H9 (cell line): ENCODE measurements around the gene KIF26B. TPM values are rescaled to one million over a fixed set of nuclear protein-coding genes. Genes with fewer than 3 reads are reported as not detected.
A peak's percentile ranks its signal among the peaks of the same experiment; 100 is the strongest.

Experiments used
- DNase-seq: peaks from one replicate; pipeline ENCODE4 v3.0.0-alpha.2; 2017
- H2AFZ ChIP-seq: one replicate; pipeline ENCODE4 v1.6.1; 2013; ENCODE audit warnings: mild to moderate bottlenecking, low read length, control low read depth, moderate library complexity
- H2AK5ac ChIP-seq: 2 replicates; pipeline ENCODE4 v1.6.1; 2013; ENCODE audit warnings: low read length, control low read depth, mixed read lengths; ENCODE audit not compliant: insufficient read length
- H2BK120ac ChIP-seq: one replicate; pipeline ENCODE4 v1.6.1; 2013; ENCODE audit warnings: low read depth, mild to moderate bottlenecking, low read length, control low read depth, inconsistent platforms; ENCODE audit not compliant: poor library complexity, severe bottlenecking
- H2BK12ac ChIP-seq: 2 replicates; pipeline ENCODE4 v1.6.1; 2013; ENCODE audit warnings: low read length, control low read depth, mixed read lengths, low read depth; ENCODE audit not compliant: insufficient read length
- H2BK15ac ChIP-seq: 2 replicates; pipeline ENCODE4 v1.6.1; 2013; ENCODE audit warnings: low read depth, low read length, control low read depth
- H2BK20ac ChIP-seq: one replicate; pipeline ENCODE4 v1.6.1; 2013; ENCODE audit warnings: low read depth, mild to moderate bottlenecking, low read length, control low read depth, inconsistent platforms; ENCODE audit not compliant: poor library complexity, severe bottlenecking
- H2BK5ac ChIP-seq: 2 replicates; pipeline ENCODE4 v1.6.1; 2013; ENCODE audit warnings: low read length, control low read depth, mixed read lengths; ENCODE audit not compliant: insufficient read length
- H3K14ac ChIP-seq: 2 replicates; pipeline ENCODE4 v1.6.1; 2013; ENCODE audit warnings: low read length, control low read depth; ENCODE audit not compliant: insufficient read depth
- H3K18ac ChIP-seq: 2 replicates; pipeline ENCODE4 v1.6.1; 2013; ENCODE audit warnings: low read depth, mild to moderate bottlenecking, mixed read lengths, low read length, control low read depth; ENCODE audit not compliant: insufficient read length
- H3K23ac ChIP-seq: 2 replicates; pipeline ENCODE4 v1.6.1; 2013; ENCODE audit warnings: low read length, control low read depth, mixed read lengths, low read depth; ENCODE audit not compliant: insufficient read length
- H3K23me2 ChIP-seq: 2 replicates; pipeline ENCODE4 v1.6.1; 2013; ENCODE audit warnings: low read depth, mild to moderate bottlenecking, mixed read lengths, low read length, control low read depth; ENCODE audit not compliant: insufficient read length, poor library complexity, severe bottlenecking
- H3K27ac ChIP-seq: 2 replicates; pipeline ENCODE4 v1.5.1; 2013; ENCODE audit warnings: low read length, control low read depth, mixed read lengths, low read depth; ENCODE audit not compliant: insufficient read length
- H3K27me3 ChIP-seq: 2 replicates; pipeline ENCODE4 v1.6.1; 2013; ENCODE audit warnings: low read length, control low read depth, inconsistent platforms; ENCODE audit not compliant: insufficient read depth
- H3K4ac ChIP-seq: 2 replicates; pipeline ENCODE4 v1.6.1; 2013; ENCODE audit warnings: low read depth, mild to moderate bottlenecking, control low read depth, inconsistent platforms, low read length, moderate library complexity
- H3K4me1 ChIP-seq: 2 replicates; pipeline ENCODE4 v1.6.1; 2013; ENCODE audit warnings: low read length, control low read depth, inconsistent platforms; ENCODE audit not compliant: insufficient read depth
- H3K4me2 ChIP-seq: 2 replicates; pipeline ENCODE4 v1.6.1; 2013; ENCODE audit warnings: low read length, control low read depth, mixed read lengths; ENCODE audit not compliant: insufficient read length, insufficient read depth
- H3K56ac ChIP-seq: 2 replicates; pipeline ENCODE4 v1.6.1; 2013; ENCODE audit warnings: low read depth, mild to moderate bottlenecking, mixed read lengths, low read length, control low read depth; ENCODE audit not compliant: insufficient read length
- H3K79me1 ChIP-seq: 2 replicates; pipeline ENCODE4 v1.6.1; 2013; ENCODE audit warnings: low read depth, mild to moderate bottlenecking, moderate library complexity, low read length, control low read depth, inconsistent platforms; ENCODE audit not compliant: insufficient read depth, poor library complexity, severe bottlenecking
- H3K79me2 ChIP-seq: 2 replicates; pipeline ENCODE4 v1.6.1; 2013; ENCODE audit warnings: low read length, control low read depth, inconsistent platforms; ENCODE audit not compliant: insufficient read depth
- H3K9ac ChIP-seq: 2 replicates; pipeline ENCODE4 v1.6.1; 2013; ENCODE audit warnings: low read length, control low read depth, mixed read lengths; ENCODE audit not compliant: insufficient read length; ENCODE audit errors: extremely low read depth
- H3K9me3 ChIP-seq: one replicate; pipeline ENCODE4 v1.6.1; 2013; ENCODE audit warnings: low read depth, low read length, inconsistent platforms; ENCODE audit not compliant: control insufficient read depth
- H3T11ph ChIP-seq: one replicate; pipeline ENCODE4 v1.6.1; 2013; ENCODE audit warnings: mild to moderate bottlenecking, low read length, control low read depth, inconsistent platforms
- H4K20me1 ChIP-seq: one replicate; pipeline ENCODE4 v1.6.1; 2013; ENCODE audit not compliant: control insufficient read depth, insufficient read length, insufficient read depth
- H4K5ac ChIP-seq: 2 replicates; pipeline ENCODE4 v1.6.1; 2013; ENCODE audit warnings: low read depth, mild to moderate bottlenecking, mixed read lengths, low read length, control low read depth; ENCODE audit not compliant: insufficient read length
- H4K8ac ChIP-seq: replicated peaks from 2 replicates; pipeline ENCODE4 v1.6.1; 2013; ENCODE audit warnings: low read length, control low read depth, mixed read lengths, low read depth; ENCODE audit not compliant: insufficient read length
- H4K91ac ChIP-seq: 2 replicates; pipeline ENCODE4 v1.6.1; 2013; ENCODE audit warnings: low read depth, mild to moderate bottlenecking, moderate library complexity, mixed read lengths, low read length, control low read depth; ENCODE audit not compliant: insufficient read length
- H3K27ac Mint-ChIP-seq, 3 experiments: 2 replicates in 2 of 3; 3 replicates in 1 of 3; pipeline ENCODE4 v1.8.0; 2020 to 2021; ENCODE audit warnings: mixed read lengths in 3 of 3, mild to moderate bottlenecking in 1 of 3, moderate library complexity in 1 of 3
- H3K27me3 Mint-ChIP-seq: 2 replicates; pipeline ENCODE4 v1.8.0; 2021; ENCODE audit warnings: low read depth, mild to moderate bottlenecking, moderate library complexity, mixed read lengths
- H3K36me3 Mint-ChIP-seq, 3 experiments: 2 replicates in 2 of 3; 3 replicates in 1 of 3; pipeline ENCODE4 v1.8.0; 2020 to 2021; ENCODE audit warnings: low read depth in 3 of 3, mixed read lengths in 3 of 3; ENCODE audit not compliant: insufficient read depth in 1 of 3
- H3K4me1 Mint-ChIP-seq, 2 experiments: 2 replicates each; pipeline ENCODE4 v1.8.0; 2020; ENCODE audit warnings: mixed read lengths in 2 of 2
- H3K4me3 Mint-ChIP-seq, 2 experiments: 2 replicates in 1 of 2; 3 replicates in 1 of 2; pipeline ENCODE4 v1.8.0; 2020 to 2021; ENCODE audit warnings: mild to moderate bottlenecking in 2 of 2, mixed read lengths in 2 of 2, moderate library complexity in 1 of 2
- H3K9me3 Mint-ChIP-seq, 2 experiments: 2 replicates in 1 of 2; 3 replicates in 1 of 2; pipeline ENCODE4 v1.8.0; 2020; ENCODE audit warnings: mild to moderate bottlenecking in 2 of 2, mixed read lengths in 2 of 2, moderate library complexity in 1 of 2
- CTCF ChIP-seq: fragments of 200-600 bp; sonication (generic); conservative IDR thresholded peaks from 3 replicates; pipeline ENCODE4 v1.8.0; 2021; ENCODE audit warnings: antibody characterized with exemption, mild to moderate bottlenecking
- WGBS: extraction: QIAGEN DNeasy Blood & Tissue Kit; methylation state at CpG from one replicate; pipeline ENCODE4 v1.1.7; 2013; ENCODE audit warnings: missing lambda C conversion rate, low lambda C conversion rate, mixed read lengths; ENCODE audit not compliant: insufficient read length; ENCODE audit errors: extremely low coverage; 5-methylcytosine and 5-hydroxymethylcytosine counted together
- total RNA-seq: library from RNA; stranded (reverse); gene quantifications from 2 replicates; pipeline ENCODE4 v1.2.1, GENCODE V29; 2021

KIF26B gene
- total RNA-seq, 1 experiment from 2014 or later: 0.13 TPM

GRCh38 chr1:245258271-245258920 lies 103.6 kb downstream of the KIF26B start:
- Histone ChIP-seq H3K79me1 (no peaks in the 10 kb centered on the region), H3K18ac (no peak overlapping the region), H2BK120ac (no peak overlapping the region), H3K4me1 (peaks cover 14% of the 10 kb centered on the region), H2BK12ac (no peak overlapping the region), H4K91ac (no peak overlapping the region), H3K79me2 (no peaks in the 10 kb centered on the region; the same call in 1 of the 2 replicates), H4K20me1 (no peaks in the 10 kb centered on the region), H3K9me3 (no peaks in the 10 kb centered on the region), H3K9ac (no peak overlapping the region), H2AFZ (no peak overlapping the region), H2BK20ac (no peak overlapping the region), H3K4me2 (no peak overlapping the region), H4K8ac (no peak overlapping the region), H2AK5ac (no peak overlapping the region), H3K14ac (no peak overlapping the region), H3K27me3 (no peaks in the 10 kb centered on the region), H3K23ac (no peak overlapping the region), H3K56ac (no peak overlapping the region), H3T11ph (no peak overlapping the region), H3K23me2 (no peaks in the 10 kb centered on the region), H4K5ac (no peak overlapping the region), H3K4ac (no peak overlapping the region), H2BK15ac (no peak overlapping the region), H2BK5ac (no peak overlapping the region), H3K27ac (no peak overlapping the region)
- Mint-ChIP-seq H3K36me3 (no peaks in the 10 kb centered on the region), H3K9me3 (peaks cover 0 to under 1% of the 10 kb centered on the region in 2 experiments; a peak in 2 of 5 replicates), H3K27me3 (peaks cover 16% of the 10 kb centered on the region), H3K4me3 (no peak overlapping the region), H3K27ac (peak overlapping the region in 1 of 3 experiments; percentile 48; a peak in 2 of 7 replicates), H3K4me1 (peaks cover 43 to 50% of the 10 kb centered on the region in 2 experiments)
- no peak for TF ChIP-seq CTCF
- WGBS: no CpG with 5 or more reads among the region's 12 CpGs
- no peak for DNase-seq
